ENCODE results near the gene TAPBPL.

TAPBPL gene

GRCh38 chr12:6492838-6493496 is 41.1 kb downstream of the TAPBPL start, which contains the start of gene MRPL51:
Gene MRPL51, minus strand, starts transcription at chr12:6493262. Its CDS starts 126 bp downstream, at chr12:6493136.
- no peaks in the 10 kb centered on the region for H3K9me2 ChIP-seq (replicated peaks; ENCODE audit: insufficient read depth, low read length)
- H3K4me3 ChIP-seq (ENCODE audit: low read length) = peak within 1 kb of the TSS; percentile 85
- H3K36me3 ChIP-seq (replicated peaks; ENCODE audit: insufficient read depth, low read length) = no peaks in the 10 kb centered on the region; the same call in 1 of the 2 replicates
- H3K9me3 ChIP-seq (replicated peaks; ENCODE audit: insufficient read depth, low read length) = no peaks in the 10 kb centered on the region
- TF ChIP-seq EZH2 (optimal IDR thresholded peaks at IDR 0.05; ENCODE audit: low read depth, low read length) = no peak
- TF ChIP-seq CTCF (IDR thresholded peaks at IDR 0.05; ENCODE audit: low read length) = no peak
- TF ChIP-seq EZH2phosphoT487 (IDR thresholded peaks at IDR 0.05; ENCODE audit: low read length) = no peak
- H4K20me1 ChIP-seq (ENCODE audit: insufficient read depth, low read length) = no peaks in the 10 kb centered on the region
- peak within 1 kb of the TSS; percentile 95 for H3K27ac ChIP-seq (ENCODE audit: low read length)
- H3K4me2 ChIP-seq (ENCODE audit: low read depth, low read length) = peak within 1 kb of the TSS; percentile 86
- H2AFZ ChIP-seq (ENCODE audit: low read length) = peak within 1 kb of the TSS; percentile 83
- H3K27me3 ChIP-seq (replicated peaks; ENCODE audit: insufficient read depth, low read length) = no peaks in the 10 kb centered on the region
- peaks cover 10% of the 10 kb centered on the region for H3F3A ChIP-seq (ENCODE audit: insufficient read depth, low read length)
- peak within 1 kb of the TSS; percentile 86 for H3K9ac ChIP-seq (ENCODE audit: low read length)
- peaks cover 16% of the 10 kb centered on the region for H3K4me1 ChIP-seq (ENCODE audit: low read length)
- DNase-seq = peak; percentile 97
- H3K79me2 ChIP-seq (ENCODE audit: low read length) = peaks cover 53% of the 10 kb centered on the region

DNA sequence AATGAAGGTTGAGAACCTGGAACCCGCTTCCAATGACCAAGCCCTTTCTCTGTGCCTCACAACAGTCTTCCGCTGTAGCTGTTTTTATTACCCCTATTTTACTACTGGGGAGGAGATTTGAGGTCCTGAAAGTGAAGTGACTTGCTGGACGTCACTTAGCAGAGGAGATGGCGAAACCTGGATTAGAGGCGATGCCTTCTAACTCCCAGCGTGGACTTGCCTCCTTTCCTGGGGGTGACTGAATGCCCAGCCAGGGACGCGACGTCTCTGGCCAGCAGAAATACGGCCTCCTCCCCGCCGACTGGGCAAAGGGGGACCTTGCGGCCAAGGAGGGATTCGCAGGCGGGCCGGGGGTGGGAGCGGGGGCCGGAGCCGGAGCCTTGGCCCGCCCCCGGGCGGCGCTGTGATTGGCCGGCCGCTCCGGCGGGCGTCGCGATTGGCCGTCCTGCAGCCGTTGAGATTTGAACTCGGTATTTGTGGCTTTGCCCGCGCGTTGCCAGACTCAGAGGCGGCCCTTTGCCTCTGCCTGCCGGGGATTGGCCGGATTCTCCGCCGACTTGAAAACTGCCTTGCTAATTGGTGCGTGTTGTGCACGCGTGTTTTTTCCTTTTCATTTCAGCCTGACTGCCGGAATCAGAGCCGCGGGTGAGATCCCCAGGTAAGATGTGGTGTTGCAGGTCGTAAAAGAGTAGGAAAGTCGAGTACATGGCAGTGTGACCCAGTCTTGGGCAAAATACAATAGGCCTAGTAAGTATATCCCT is 41.8 kb downstream of the TAPBPL start, which contains the start of gene NCAPD2:
Gene NCAPD2 (plus strand): TSS at position 606 of the 761 bp plus-strand sequence. CDS start 997 bp downstream, outside the sequence.
- peak; percentile 97 for DNase-seq
- Histone ChIP-seq H3K4me3 (ENCODE audit: low read length) (peak within 1 kb of the TSS; percentile 85), H3K9ac (ENCODE audit: low read length) (peak within 1 kb of the TSS; percentile 86), H3K27ac (ENCODE audit: low read length) (peak within 1 kb of the TSS; percentile 95), H3K4me1 (ENCODE audit: low read length) (peaks cover 16% of the 10 kb centered on the region), H3K9me3 (replicated peaks; ENCODE audit: insufficient read depth, low read length) (no peaks in the 10 kb centered on the region), H3K36me3 (replicated peaks; ENCODE audit: insufficient read depth, low read length) (no peaks in the 10 kb centered on the region; the same call in 1 of the 2 replicates), H3K27me3 (replicated peaks; ENCODE audit: insufficient read depth, low read length) (no peaks in the 10 kb centered on the region), H3K4me2 (ENCODE audit: low read depth, low read length) (peak within 1 kb of the TSS; percentile 86), H4K20me1 (ENCODE audit: insufficient read depth, low read length) (no peaks in the 10 kb centered on the region), H3F3A (ENCODE audit: insufficient read depth, low read length) (peaks cover 10% of the 10 kb centered on the region), H3K9me2 (replicated peaks; ENCODE audit: insufficient read depth, low read length) (no peaks in the 10 kb centered on the region), H3K79me2 (ENCODE audit: low read length) (peaks cover 59% of the 10 kb centered on the region), H2AFZ (ENCODE audit: low read length) (peak within 1 kb of the TSS; percentile 83)
- TF ChIP-seq CTCF (IDR thresholded peaks at IDR 0.05; ENCODE audit: low read length) = peak; percentile 12; the same call in 1 of the 2 replicates
- TF ChIP-seq EZH2 (optimal IDR thresholded peaks at IDR 0.05; ENCODE audit: low read depth, low read length) = no peak
- TF ChIP-seq EZH2phosphoT487 (IDR thresholded peaks at IDR 0.05; ENCODE audit: low read length) = no peak

- Histone ChIP-seq H4K20me1 (ENCODE audit: insufficient read depth, low read length) (no peaks in the 10 kb centered on the region), H3K4me1 (ENCODE audit: low read length) (peaks cover 16% of the 10 kb centered on the region), H3F3A (ENCODE audit: insufficient read depth, low read length) (peaks cover 10% of the 10 kb centered on the region), H3K4me2 (ENCODE audit: low read depth, low read length) (peak overlapping the region; percentile 86), H3K9me2 (replicated peaks; ENCODE audit: insufficient read depth, low read length) (no peaks in the 10 kb centered on the region), H3K4me3 (ENCODE audit: low read length) (peak overlapping the region; percentile 85), H3K9ac (ENCODE audit: low read length) (peak overlapping the region; percentile 86), H3K36me3 (replicated peaks; ENCODE audit: insufficient read depth, low read length) (no peaks in the 10 kb centered on the region; the same call in 1 of the 2 replicates), H3K27ac (ENCODE audit: low read length) (peak overlapping the region; percentile 95), H3K79me2 (ENCODE audit: low read length) (peaks cover 65% of the 10 kb centered on the region), H3K27me3 (replicated peaks; ENCODE audit: insufficient read depth, low read length) (no peaks in the 10 kb centered on the region), H2AFZ (ENCODE audit: low read length) (peak overlapping the region; percentile 65), H3K9me3 (replicated peaks; ENCODE audit: insufficient read depth, low read length) (no peaks in the 10 kb centered on the region)
- no peak for DNase-seq
- TF ChIP-seq EZH2phosphoT487 (IDR thresholded peaks at IDR 0.05; ENCODE audit: low read length) = no peak
- peak; percentile 30 for TF ChIP-seq CTCF (IDR thresholded peaks at IDR 0.05; ENCODE audit: low read length)
Observed at GRCh38 chr12:6494258-6494743, 42.5 kb downstream of the TAPBPL start.

Data from MM.1S (cell line).